CD4-positive, alpha-beta T cell treated with Interleukin-2 at 100 ng/mL for 4 hours (primary cell): Measurements from ENCODE around the gene GRPEL2.

Source experiments
- DNase-seq: peaks from one replicate; pipeline ENCODE4 v3.0.0-alpha.2; 2020; ENCODE audit warnings: low spot score

The GRPEL2 gene

GRCh38 chr5:149345147-149345891 lies at the start of gene GRPEL2:
Gene GRPEL2, plus strand, starts transcription at chr5:149345499. Its CDS starts 41 bp downstream, at chr5:149345540.
- peak; percentile 92 for DNase-seq

- no peak for DNase-seq
Observed at GRCh38 chr5:149297340-149298025, 47.8 kb upstream of the GRPEL2 start.

GRCh38 chr5:149298163-149298562 lies 47.1 kb upstream of the GRPEL2 start:
- DNase-seq, result no peak

GRCh38 chr5:149298842-149299404 lies 46.4 kb upstream of the GRPEL2 start:
- no peak for DNase-seq

- DNase-seq, result no peak
Observed at GRCh38 chr5:149299451-149300054, 45.7 kb upstream of the GRPEL2 start.

- no peak for DNase-seq
Observed at GRCh38 chr5:149300441-149300840, 44.9 kb upstream of the GRPEL2 start.

- no peak for DNase-seq
Observed at GRCh38 chr5:149301049-149301743, 44.1 kb upstream of the GRPEL2 start.

- no peak for DNase-seq
Observed at GRCh38 chr5:149301744-149302380, 43.4 kb upstream of the GRPEL2 start.

- DNase-seq, result no peak
Observed at GRCh38 chr5:149302641-149303040, 42.7 kb upstream of the GRPEL2 start.

GRCh38 chr5:149303210-149303609 lies 42.1 kb upstream of the GRPEL2 start:
- DNase-seq, result no peak

- no peak for DNase-seq
Observed at GRCh38 chr5:149304195-149305078, 40.9 kb upstream of the GRPEL2 start.

- no peak for DNase-seq
Observed at GRCh38 chr5:149309354-149309753, 35.9 kb upstream of the GRPEL2 start.

- DNase-seq, result no peak
Observed at GRCh38 chr5:149310488-149310887, 34.8 kb upstream of the GRPEL2 start.

- DNase-seq, result no peak
Observed at GRCh38 chr5:149310947-149311658, 34.2 kb upstream of the GRPEL2 start.

GRCh38 chr5:149313151-149313841 lies 32.0 kb upstream of the GRPEL2 start:
- no peak for DNase-seq

- no peak for DNase-seq
Observed at GRCh38 chr5:149314571-149315111, 30.7 kb upstream of the GRPEL2 start.

GRCh38 chr5:149315753-149316152 lies 29.5 kb upstream of the GRPEL2 start:
- DNase-seq, result no peak

GRCh38 chr5:149317281-149318048 lies 27.8 kb upstream of the GRPEL2 start:
- DNase-seq, result peak; percentile 53
